LNCAP (cell line): ENCODE data around the gene SEMA3G.

Experiments used
- CTCF ChIP-seq: fragments of 450-650 bp; IDR thresholded peaks from 2 replicates; pipeline ENCODE4 v1.5.1; 2017; ENCODE audit warnings: mild to moderate bottlenecking

Gene SEMA3G

GRCh38 chr3:52483081-52483480, 38.2 kb upstream of the SEMA3G start:
- no peak for TF ChIP-seq CTCF

DNA sequence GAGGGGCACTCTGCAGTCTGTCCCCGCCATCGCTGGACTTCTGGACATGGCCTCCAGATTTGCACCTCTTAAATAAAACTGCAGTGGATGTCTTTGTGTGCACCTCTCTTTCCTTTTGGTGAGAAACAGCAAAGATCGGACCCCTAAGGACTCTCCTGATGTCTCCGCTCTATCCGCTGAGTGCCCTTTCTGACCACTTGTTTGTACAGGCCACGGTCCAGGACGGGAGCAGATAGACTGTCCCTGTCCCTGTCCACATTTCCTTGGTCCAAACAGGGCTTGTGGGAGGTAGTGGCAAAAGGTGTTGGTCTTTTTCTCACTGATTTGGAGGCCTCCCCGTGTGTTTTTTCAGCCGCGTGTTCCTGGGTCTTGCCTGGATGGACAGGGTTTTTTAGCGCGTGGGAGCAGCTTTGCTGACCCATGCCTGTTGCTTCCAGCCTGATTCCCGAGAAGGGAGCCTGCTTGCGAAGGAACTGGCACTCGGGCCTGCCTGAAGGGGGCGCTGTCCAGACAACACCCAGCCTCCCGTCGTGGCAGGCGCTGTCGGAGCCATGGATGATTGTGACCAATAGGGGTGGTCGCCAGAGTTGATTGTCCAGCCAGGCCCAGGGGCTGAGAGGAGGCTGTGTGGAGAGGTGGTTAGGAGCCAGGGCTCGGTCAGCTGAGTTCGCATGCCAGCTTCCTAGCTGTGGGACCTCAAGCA, 37.1 kb upstream of the SEMA3G start:
- TF ChIP-seq CTCF = peak; percentile 45; the same call in 1 of the 2 replicates

- no peak for TF ChIP-seq CTCF
Measured at GRCh38 chr3:52480768-52481715, 36.1 kb upstream of the SEMA3G start.

DNA sequence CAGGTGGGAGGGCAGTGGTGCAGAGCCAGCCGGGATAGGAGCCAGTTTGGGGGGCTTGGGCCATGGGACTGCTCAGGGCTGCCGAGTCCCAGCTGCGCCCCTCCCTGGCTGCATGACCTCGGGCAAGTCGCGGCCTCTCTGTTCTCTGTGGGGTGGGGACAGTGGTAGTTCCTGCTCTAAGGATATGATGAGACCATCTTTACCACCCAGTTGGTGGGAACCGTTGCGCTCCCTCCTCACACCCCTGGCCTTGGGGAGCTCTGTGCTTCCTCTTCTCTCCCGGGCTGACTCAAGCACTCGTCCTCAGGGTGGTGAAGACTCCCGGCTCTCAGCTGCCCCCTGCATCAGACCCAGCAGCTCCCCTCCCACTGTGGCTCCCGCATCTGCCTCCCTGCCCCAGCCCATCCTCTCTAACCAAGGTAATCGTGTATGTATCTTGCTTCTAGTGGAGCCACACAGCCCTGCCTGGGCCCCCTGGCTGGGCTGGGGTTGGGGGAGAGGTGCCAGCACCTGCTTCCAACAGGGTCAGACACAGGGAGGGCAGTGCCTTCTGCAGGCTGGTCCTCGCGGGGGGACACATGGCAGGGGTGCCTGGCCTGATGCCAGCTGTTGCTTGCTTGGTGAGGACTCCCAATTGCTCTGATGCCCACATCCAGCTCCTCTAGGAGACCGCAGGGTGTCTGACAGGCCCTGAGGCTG, 35.1 kb upstream of the SEMA3G start:
- no peak for TF ChIP-seq CTCF

- no peak for TF ChIP-seq CTCF
Measured at GRCh38 chr3:52479037-52479876, 34.4 kb upstream of the SEMA3G start.

GRCh38 chr3:52477796-52478095, 32.8 kb upstream of the SEMA3G start:
- TF ChIP-seq CTCF = no peak
